HG03442 (cell line): ENCODE data around the gene ZP1.
A peak's percentile ranks its signal among the peaks of the same experiment; 100 is the strongest.

Experiments used
- ATAC-seq: cut with Tn5 transposase; IDR thresholded peaks from one replicate; pipeline ENCODE4 v1.9.1; 2021; ENCODE audit warnings: mild to moderate bottlenecking, moderate library complexity; ENCODE audit not compliant: unreplicated experiment

Gene ZP1

GRCh38 chr11:60921259-60921658 lies 53.9 kb downstream of the ZP1 start:
- no peak for ATAC-seq

DNA sequence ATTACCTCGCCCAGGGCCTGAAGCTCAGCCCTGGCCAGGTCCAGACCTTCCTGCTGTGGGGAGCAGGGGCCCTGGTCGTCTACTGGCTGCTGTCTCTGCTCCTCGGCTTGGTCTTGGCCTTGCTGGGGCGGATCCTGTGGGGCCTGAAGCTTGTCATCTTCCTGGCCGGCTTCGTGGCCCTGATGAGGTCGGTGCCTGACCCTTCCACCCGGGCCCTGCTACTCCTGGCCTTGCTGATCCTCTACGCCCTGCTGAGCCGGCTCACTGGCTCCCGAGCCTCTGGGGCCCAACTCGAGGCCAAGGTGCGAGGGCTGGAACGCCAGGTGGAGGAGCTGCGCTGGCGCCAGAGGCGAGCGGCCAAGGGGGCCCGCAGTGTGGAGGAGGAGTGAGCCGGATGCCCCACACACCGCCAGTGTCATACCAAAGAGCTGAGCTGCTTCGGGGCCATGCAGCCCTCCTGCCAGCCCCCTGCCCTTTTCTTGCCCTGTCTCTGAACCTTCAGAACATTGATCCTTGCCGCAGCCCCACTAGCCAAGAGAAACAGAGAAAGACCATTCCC lies 54.5 kb downstream of the ZP1 start:
- no peak for ATAC-seq

DNA sequence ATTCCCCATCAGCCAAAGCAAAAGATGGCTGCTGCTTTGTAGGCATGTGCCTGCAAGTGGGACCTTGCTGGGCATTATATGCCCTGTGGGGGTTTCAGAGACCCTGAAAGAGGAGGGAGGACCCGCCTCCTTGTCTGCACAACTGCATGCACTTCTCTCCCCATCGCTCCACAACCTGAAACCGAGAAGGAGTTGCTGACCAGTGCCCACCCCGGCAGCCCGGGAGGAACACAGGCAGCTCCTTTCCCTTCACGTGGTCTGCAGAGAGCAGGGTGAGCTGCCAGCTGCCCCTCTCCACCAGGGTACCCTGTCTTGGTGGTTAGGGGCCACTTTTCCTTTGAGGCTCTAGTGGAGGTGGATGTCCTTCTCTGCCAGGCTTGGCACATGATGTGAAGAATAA lies 55.6 kb downstream of the ZP1 start:
- ATAC-seq = no peak

- ATAC-seq = no peak
Observed at GRCh38 chr11:60923326-60923725, 56.0 kb downstream of the ZP1 start.

- ATAC-seq = no peak
Observed at GRCh38 chr11:60923800-60924109, 56.4 kb downstream of the ZP1 start.

DNA sequence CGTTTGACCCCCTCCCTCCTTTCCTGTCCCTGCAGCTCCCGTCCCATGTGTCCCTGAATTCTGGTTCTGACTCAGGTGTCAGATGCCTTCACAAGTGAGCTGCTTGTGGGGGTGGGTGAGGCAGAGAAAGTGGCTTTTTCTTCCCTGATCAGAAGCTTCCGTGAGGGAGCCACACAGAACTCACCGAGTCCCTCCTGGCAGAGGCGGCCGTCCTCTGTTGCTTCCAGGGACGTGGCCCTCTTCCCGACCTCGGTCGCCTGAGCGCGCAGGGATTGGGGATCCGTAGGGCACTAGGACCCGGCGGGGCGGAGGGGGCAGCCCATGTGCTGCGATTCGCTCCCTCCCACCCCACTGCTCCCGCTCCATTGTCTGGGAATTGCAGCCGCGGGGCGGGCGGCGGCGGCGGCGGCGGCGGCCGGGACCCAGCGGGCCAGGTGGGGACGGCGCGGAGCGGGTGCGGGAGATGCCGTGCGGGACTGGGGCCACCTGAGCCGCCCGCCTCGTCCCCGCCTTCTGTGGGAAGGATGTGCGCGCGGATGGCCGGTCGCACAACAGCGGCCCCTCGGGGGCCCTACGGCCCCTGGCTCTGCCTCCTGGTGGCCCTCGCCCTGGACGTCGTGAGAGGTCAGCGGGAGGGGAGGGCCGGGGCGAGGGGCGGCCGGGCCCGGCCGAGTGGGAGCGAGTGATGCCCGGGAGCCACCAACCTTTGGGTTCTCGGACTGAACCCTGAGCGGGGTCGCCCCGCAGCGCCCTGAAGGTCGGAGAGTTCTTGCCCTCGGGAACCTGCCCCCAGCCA lies 57.0 kb downstream of the ZP1 start, which contains the start of gene TMEM132A:
TSS of gene TMEM132A (plus strand) at position 351 of the 796 bp plus-strand sequence. CDS start at position 525, 174 bp downstream.
- peak; percentile 36 for ATAC-seq
